MM.1S (cell line): ENCODE data around the gene DNAH10.

Source experiments
- EZH2 ChIP-seq: fragments of 300-600 bp; sonication (generic); optimal IDR thresholded peaks from 2 replicates; pipeline ENCODE3; 2017; ENCODE audit warnings: low read depth, mild to moderate bottlenecking, antibody characterized with exemption, low read length, mixed read lengths
- EZH2phosphoT487 ChIP-seq: fragments of 300-600 bp; sonication (generic); IDR thresholded peaks from 2 replicates; pipeline ENCODE4 v1.6.1; 2018; ENCODE audit warnings: antibody characterized with exemption, low read length
- TF ChIP-seq, protein P1 (sequence below): fragments of 300-600 bp; sonication (generic); IDR thresholded peaks from 2 replicates; pipeline ENCODE4 v1.5.1; 2016; ENCODE audit warnings: antibody characterized with exemption, low read length, mixed read lengths

DNA sequence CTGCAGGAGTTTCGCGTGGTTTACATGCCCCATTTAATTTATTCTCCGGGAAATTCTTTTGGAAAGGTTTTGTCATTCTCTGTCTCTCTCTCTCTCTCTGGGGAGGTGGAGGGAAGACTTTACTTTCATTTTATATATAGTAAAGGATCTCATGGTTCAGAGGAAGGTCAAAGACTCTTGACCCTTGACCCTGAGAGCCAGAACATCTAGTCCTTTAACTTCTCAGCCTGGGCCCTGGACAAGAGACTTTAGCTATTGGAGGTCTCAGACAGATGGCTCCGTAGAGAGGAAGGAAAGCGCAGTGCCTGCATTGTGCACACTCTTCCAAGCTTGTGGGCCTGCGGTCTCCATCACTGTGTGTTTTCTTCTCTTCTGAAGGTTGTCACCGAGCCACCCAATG is 166.8 kb downstream of the DNAH10 start:
- TF ChIP-seq EZH2phosphoT487: no peak
- no peak for TF ChIP-seq EZH2
- TF ChIP-seq, protein P1, sequence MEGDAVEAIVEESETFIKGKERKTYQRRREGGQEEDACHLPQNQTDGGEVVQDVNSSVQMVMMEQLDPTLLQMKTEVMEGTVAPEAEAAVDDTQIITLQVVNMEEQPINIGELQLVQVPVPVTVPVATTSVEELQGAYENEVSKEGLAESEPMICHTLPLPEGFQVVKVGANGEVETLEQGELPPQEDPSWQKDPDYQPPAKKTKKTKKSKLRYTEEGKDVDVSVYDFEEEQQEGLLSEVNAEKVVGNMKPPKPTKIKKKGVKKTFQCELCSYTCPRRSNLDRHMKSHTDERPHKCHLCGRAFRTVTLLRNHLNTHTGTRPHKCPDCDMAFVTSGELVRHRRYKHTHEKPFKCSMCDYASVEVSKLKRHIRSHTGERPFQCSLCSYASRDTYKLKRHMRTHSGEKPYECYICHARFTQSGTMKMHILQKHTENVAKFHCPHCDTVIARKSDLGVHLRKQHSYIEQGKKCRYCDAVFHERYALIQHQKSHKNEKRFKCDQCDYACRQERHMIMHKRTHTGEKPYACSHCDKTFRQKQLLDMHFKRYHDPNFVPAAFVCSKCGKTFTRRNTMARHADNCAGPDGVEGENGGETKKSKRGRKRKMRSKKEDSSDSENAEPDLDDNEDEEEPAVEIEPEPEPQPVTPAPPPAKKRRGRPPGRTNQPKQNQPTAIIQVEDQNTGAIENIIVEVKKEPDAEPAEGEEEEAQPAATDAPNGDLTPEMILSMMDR: no peak
